ENCODE results near the gene AMFR. TPM values are rescaled to one million over a fixed set of nuclear protein-coding genes. Genes with fewer than 3 reads are reported as not detected.

The AMFR gene
- 246 and 344 TPM in 2 replicates for total RNA-seq

DNA sequence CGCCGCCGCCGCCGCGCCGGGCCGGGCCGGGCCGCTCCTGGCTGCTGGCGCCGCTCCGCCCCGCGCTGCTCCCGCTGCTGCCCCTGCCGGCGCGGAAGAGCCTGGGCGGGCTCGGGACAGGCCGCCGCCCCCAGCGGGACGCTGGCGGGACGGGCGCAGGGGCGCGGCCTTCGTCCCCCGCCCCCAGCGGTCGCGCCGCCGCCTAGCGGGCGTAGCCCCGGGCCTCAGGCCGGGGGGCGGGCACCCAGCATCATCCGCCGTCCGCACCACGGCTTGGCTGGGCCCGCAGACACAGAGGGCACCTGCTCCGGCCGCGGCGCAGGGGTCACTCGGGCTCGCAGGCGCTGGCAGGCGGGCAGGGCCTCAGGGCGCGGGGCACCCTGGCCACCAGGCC lies at the start of gene AMFR:
Gene AMFR (minus strand): TSS at position 107 of the 394 bp plus-strand sequence. CDS start 218 bp downstream, outside the sequence.

DNA sequence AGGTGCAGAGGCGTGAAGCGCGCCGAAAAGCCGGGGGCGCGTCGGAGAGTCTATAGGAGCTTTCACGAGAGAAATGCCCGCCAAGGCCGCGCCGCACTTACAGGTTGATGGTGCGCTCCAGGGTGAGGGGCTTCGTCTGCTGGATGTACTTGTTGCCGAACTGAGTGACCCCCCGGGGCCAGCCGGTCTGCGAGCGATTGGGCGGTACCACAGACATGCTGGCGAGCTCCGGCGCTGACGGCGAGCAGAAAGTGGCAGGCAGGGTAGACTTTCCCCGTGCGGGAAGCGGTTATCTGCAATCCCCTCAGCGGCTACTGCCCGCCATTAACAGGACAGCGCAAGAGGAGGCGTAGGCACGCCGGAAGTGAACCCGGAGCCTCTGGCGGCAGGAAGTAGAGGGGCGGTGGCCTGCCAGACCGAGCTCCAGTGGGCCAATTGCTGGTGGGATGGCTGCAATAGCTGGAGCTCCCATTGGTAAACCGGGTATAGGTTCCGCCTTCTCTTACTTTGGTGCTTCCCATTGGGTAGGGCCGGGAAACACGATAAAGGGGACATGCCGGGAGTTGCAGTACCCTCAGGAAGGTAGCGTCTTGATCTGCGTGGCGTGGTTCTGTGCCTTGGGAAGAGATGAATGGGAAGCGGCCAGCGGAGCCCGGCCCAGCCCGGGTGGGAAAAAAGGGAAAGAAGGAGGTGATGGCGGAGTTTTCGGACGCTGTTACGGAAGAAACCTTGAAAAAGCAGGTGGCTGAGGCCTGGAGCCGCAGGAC lies 25.8 kb upstream of the AMFR start, which contains the start of the genes NUDT21 and OGFOD1:
Gene NUDT21 (minus strand): TSS at position 347 of the 767 bp plus-strand sequence. CDS start 130 bp downstream, at position 217.
Gene OGFOD1 (plus strand): TSS at position 569 of the 767 bp plus-strand sequence. CDS start 59 bp downstream, at position 628.

Other genes with a start within 250 kb of the AMFR start
- 0.09 TPM in 1 of 2 replicates, not detected in the other for gene GNAO1, start 234.1 kb downstream of the AMFR start, total RNA-seq
- gene NUDT21, start 25.8 kb upstream of the AMFR start, total RNA-seq = 45.9 and 57.4 TPM in 2 replicates
- gene OGFOD1, start 26.0 kb upstream of the AMFR start, total RNA-seq = 51.5 and 56.7 TPM in 2 replicates
- gene BBS2, start 94.5 kb upstream of the AMFR start, total RNA-seq = 80.1 and 110 TPM in 2 replicates
- not detected in 2 replicates for gene MT4, start 139.5 kb upstream of the AMFR start, total RNA-seq
- not detected in 2 replicates for gene MT3, start 164.0 kb upstream of the AMFR start, total RNA-seq
- gene MT2A, start 183.0 kb upstream of the AMFR start, total RNA-seq = 36.7 and 117 TPM in 2 replicates
- gene MT1E, start 200.2 kb upstream of the AMFR start, total RNA-seq = 129 and 231 TPM in 2 replicates
- gene MT1M, start 207.1 kb upstream of the AMFR start, total RNA-seq = 2.8 and 3.9 TPM in 2 replicates
- gene MT1A, start 213.1 kb upstream of the AMFR start, total RNA-seq = 1.4 TPM in 1 of 2 replicates, not detected in the other
- gene MT1B, start 226.3 kb upstream of the AMFR start, total RNA-seq = not detected in 2 replicates
- gene MT1F, start 232.4 kb upstream of the AMFR start, total RNA-seq = not detected in 2 replicates
- not detected in 2 replicates for gene MT1G, start 242.5 kb upstream of the AMFR start, total RNA-seq
- gene MT1H, start 244.3 kb upstream of the AMFR start, total RNA-seq = not detected in 2 replicates

All from bronchial smooth muscle cell (primary cell).